Activated naive CD8-positive, alpha-beta T cell treated with anti-CD3 and anti-CD28 coated beads for 36 hours (primary cell): ENCODE data around the gene ERI3. TPM values are rescaled to one million over a fixed set of nuclear protein-coding genes. Genes with fewer than 3 reads are reported as not detected.

Experiments used
- total RNA-seq, 2 experiments: library from RNA; stranded (reverse); gene quantifications; one replicate each; pipeline ENCODE4 v1.2.3, GENCODE V29; 2021

ERI3 gene
- total RNA-seq, 2 experiments from 2014 or later, result 47.3 to 48.2 TPM

Other genes with a start within 250 kb of the ERI3 start
- not detected for gene KLF17, start 236.4 kb downstream of the ERI3 start, total RNA-seq
- gene KLF18, start 213.6 kb downstream of the ERI3 start, total RNA-seq, result not detected
- gene DMAP1, start 141.8 kb downstream of the ERI3 start, total RNA-seq, result 10 to 100 TPM; 31.5 to 32.3 TPM
- 100 to 1,000 TPM in 1 of 2 experiments, 10 to 100 TPM in 1; 99.0 to 108 TPM for gene RNF220, start 50.0 kb upstream of the ERI3 start, total RNA-seq